Peyer's patch (tissue), 4 donors: ENCODE data around the gene PNO1. TPM values are rescaled to one million over a fixed set of nuclear protein-coding genes. Genes with fewer than 3 reads are reported as not detected.

ENCODE experiments used
- DNase-seq, 3 donors: peaks; one replicate each; pipeline ENCODE4 v3.0.0-alpha.2; 2017 to 2019
- H3K27ac ChIP-seq, 4 donors: fragments of 200-600 bp; sonication (generic); one replicate each; pipeline ENCODE4 v1.5.1; 2016 to 2019
- H3K27me3 ChIP-seq, 2 donors: fragments of 200-600 bp; sonication (generic); one replicate each; pipeline ENCODE4 v1.5.1; 2019
- H3K36me3 ChIP-seq, 3 donors: fragments of 200-600 bp; sonication (generic); one replicate each; pipeline ENCODE4 v1.5.1; 2016 to 2019
- H3K4me1 ChIP-seq, 4 donors: fragments of 200-600 bp; sonication (generic); one replicate each; pipeline ENCODE4 v1.5.1; 2016 to 2019
- H3K4me3 ChIP-seq, 4 donors: fragments of 200-600 bp; sonication (generic); 1 replicate in 3 of 4; 2 replicates in 1 of 4; pipeline ENCODE4 v1.5.1; 2016 to 2019; ENCODE audit warnings: mild to moderate bottlenecking in 1 of 4
- H3K9me3 ChIP-seq, 4 donors: fragments of 200-600 bp; sonication (generic); one replicate each; pipeline ENCODE4 v1.5.1; 2016 to 2019; ENCODE audit warnings: mild to moderate bottlenecking in 1 of 4
- CTCF ChIP-seq, 6 experiments: fragments of 450-650 bp in 4 of 6; fragments of 200-600 bp in 2 of 6; sonication (generic) in 1 of 6; IDR thresholded peaks; one replicate each; pipeline ENCODE4 v1.5.1; 2017 to 2019; ENCODE audit warnings: antibody characterized with exemption in 6 of 6, mild to moderate bottlenecking in 3 of 6, moderate library complexity in 1 of 6
- POLR2A ChIP-seq, 2 donors: fragments of 450-650 bp; IDR thresholded peaks; one replicate each; pipeline ENCODE4 v1.5.1; 2017; ENCODE audit warnings: antibody characterized with exemption in 2 of 2, mild to moderate bottlenecking in 2 of 2, moderate library complexity in 2 of 2
- total RNA-seq, 4 donors: library from RNA; depleted of rRNA; stranded (reverse); fragments of >200 nt; gene quantifications; one replicate each; pipeline ENCODE4 v1.1.0, GENCODE V29; 2016

The PNO1 gene
- total RNA-seq, 4 donors from 2014 or later = 4.9 to 14.9 (median 5.7) TPM

GRCh38 chr2:68177541-68177940 lies 19.9 kb downstream of the PNO1 start:
- H3K4me3 ChIP-seq = no peak overlapping the region
- TF ChIP-seq POLR2A (IDR thresholded peaks at IDR 0.05) (no peak), CTCF (IDR thresholded peaks at IDR 0.05) (no peak)
- no peaks in the 10 kb centered on the region for H3K9me3 ChIP-seq
- no peaks in the 10 kb centered on the region for H3K27me3 ChIP-seq
- H3K4me1 ChIP-seq = no peaks in the 10 kb centered on the region
- H3K27ac ChIP-seq = no peak overlapping the region
- DNase-seq = no peak
- peaks cover 0 to 18% (median 0%) of the 10 kb centered on the region in 3 donors for H3K36me3 ChIP-seq

GRCh38 chr2:68178432-68178831 lies 20.7 kb downstream of the PNO1 start:
- Histone ChIP-seq H3K9me3 (no peaks in the 10 kb centered on the region), H3K36me3 (peaks cover 0 to 18% (median 0%) of the 10 kb centered on the region in 3 donors), H3K27me3 (no peaks in the 10 kb centered on the region), H3K4me3 (no peak overlapping the region), H3K27ac (no peak overlapping the region), H3K4me1 (no peaks in the 10 kb centered on the region)
- DNase-seq = no peak
- no peak for TF ChIP-seq CTCF (IDR thresholded peaks at IDR 0.05)
- TF ChIP-seq POLR2A (IDR thresholded peaks at IDR 0.05) = no peak

- Histone ChIP-seq H3K36me3 (peaks cover 0 to 24% (median 0%) of the 10 kb centered on the region in 3 donors), H3K27me3 (no peaks in the 10 kb centered on the region), H3K4me3 (no peak overlapping the region), H3K4me1 (no peaks in the 10 kb centered on the region), H3K27ac (no peak overlapping the region), H3K9me3 (no peaks in the 10 kb centered on the region)
- TF ChIP-seq POLR2A (IDR thresholded peaks at IDR 0.05) = no peak
- no peak for TF ChIP-seq CTCF (IDR thresholded peaks at IDR 0.05)
- no peak for DNase-seq
These were observed 21.4 kb downstream of the PNO1 start for GRCh38 chr2:68178954-68179627.

- H3K4me3 ChIP-seq = no peak overlapping the region
- H3K27ac ChIP-seq = no peak overlapping the region
- H3K9me3 ChIP-seq = no peaks in the 10 kb centered on the region
- peaks cover 0 to 29% (median 0%) of the 10 kb centered on the region in 3 donors for H3K36me3 ChIP-seq
- no peaks in the 10 kb centered on the region for H3K27me3 ChIP-seq
- no peaks in the 10 kb centered on the region for H3K4me1 ChIP-seq
- TF ChIP-seq CTCF (IDR thresholded peaks at IDR 0.05) (no peak), POLR2A (IDR thresholded peaks at IDR 0.05) (no peak)
- DNase-seq = no peak
These were observed 25.2 kb downstream of the PNO1 start for GRCh38 chr2:68182902-68183301.

GRCh38 chr2:68185541-68186164 lies 28.0 kb downstream of the PNO1 start:
- peak; percentile 29 to 69 (median 53) for DNase-seq
- H3K9me3 ChIP-seq = no peaks in the 10 kb centered on the region
- H3K36me3 ChIP-seq = peaks cover 0 to 22% (median 0%) of the 10 kb centered on the region in 3 donors
- no peak overlapping the region for H3K27ac ChIP-seq
- H3K27me3 ChIP-seq = no peaks in the 10 kb centered on the region
- peaks cover 0 to 9% (median 0%) of the 10 kb centered on the region in 4 donors for H3K4me1 ChIP-seq
- no peak overlapping the region for H3K4me3 ChIP-seq
- TF ChIP-seq POLR2A (IDR thresholded peaks at IDR 0.05) (no peak), CTCF (IDR thresholded peaks at IDR 0.05) (peak; percentile 13 to 53 (median 32))
